WI38 (cell line): ENCODE data around the gene CPZ.
"Not testable (repeated sequence)": the region's sequence is repeated elsewhere in the genome, so short reads cannot be mapped to it uniquely, and the experiment has no call there.

Experiments used
- H3K4me3 ChIP-seq: 2 replicates; pipeline ENCODE4 v1.5.1; 2011; ENCODE audit warnings: low read depth, mild to moderate bottlenecking, control low read depth, low read length
- CTCF ChIP-seq: IDR thresholded peaks from 2 replicates; pipeline ENCODE4 v1.5.1; 2012; ENCODE audit warnings: low read depth, mild to moderate bottlenecking, control low read depth, low read length

Gene CPZ

GRCh38 chr4:8648816-8649630 lies 56.5 kb downstream of the CPZ start:
- no peak for TF ChIP-seq CTCF
- H3K4me3 ChIP-seq, result no peak overlapping the region

- H3K4me3 ChIP-seq, result no peak overlapping the region
- TF ChIP-seq CTCF, result no peak
Measured at GRCh38 chr4:8649631-8650361, 57.2 kb downstream of the CPZ start.

- no peak overlapping the region for H3K4me3 ChIP-seq
- TF ChIP-seq CTCF, result no peak
Measured at GRCh38 chr4:8651661-8652180, 59.2 kb downstream of the CPZ start.

- no peak for TF ChIP-seq CTCF
- H3K4me3 ChIP-seq, result no peak overlapping the region
Measured at GRCh38 chr4:8652181-8653078, 59.9 kb downstream of the CPZ start.

- no peak overlapping the region for H3K4me3 ChIP-seq
- TF ChIP-seq CTCF, result no peak
Measured at GRCh38 chr4:8653326-8654000, 60.9 kb downstream of the CPZ start.

- not testable (repeated sequence) for H3K4me3 ChIP-seq
Measured at GRCh38 chr4:8654139-8654538, 61.6 kb downstream of the CPZ start.
